ENCODE measurements around the gene HBM.

The HBM gene

DNA sequence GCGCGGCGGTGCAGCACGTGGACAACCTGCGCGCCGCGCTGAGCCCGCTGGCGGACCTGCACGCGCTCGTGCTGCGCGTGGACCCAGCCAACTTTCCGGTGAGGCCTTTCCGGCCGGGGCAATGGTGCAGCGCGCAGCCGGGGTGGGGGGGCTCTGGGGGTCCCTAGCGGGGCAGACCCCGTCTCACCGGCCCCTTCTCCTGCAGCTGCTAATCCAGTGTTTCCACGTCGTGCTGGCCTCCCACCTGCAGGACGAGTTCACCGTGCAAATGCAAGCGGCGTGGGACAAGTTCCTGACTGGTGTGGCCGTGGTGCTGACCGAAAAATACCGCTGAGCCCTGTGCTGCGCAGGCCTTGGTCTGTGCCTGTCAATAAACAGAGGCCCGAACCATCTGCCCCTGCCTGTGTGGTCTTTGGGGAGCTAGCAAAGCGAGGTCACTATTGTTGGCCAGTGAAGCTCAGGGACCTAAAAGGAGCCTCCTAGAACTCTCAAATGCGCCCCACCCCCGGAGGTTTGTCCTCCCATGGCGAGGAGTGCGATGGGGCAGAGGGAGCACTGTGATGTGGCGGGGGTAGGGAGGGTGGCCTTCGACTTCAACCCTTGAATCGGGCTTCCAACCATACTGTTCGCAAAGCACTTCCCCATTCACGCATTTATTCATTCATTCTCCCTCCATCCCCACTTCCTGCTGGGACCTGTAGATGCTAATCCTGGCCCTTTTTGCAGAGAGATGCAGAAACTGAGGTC lies 770 bp downstream of the HBM start:
- H3K4me1 ChIP-seq (ENCODE audit: control insufficient read depth, insufficient read depth, low read length): no peaks in the 10 kb centered on the region
- no peak overlapping the region for H3K27ac ChIP-seq (ENCODE audit: extremely low read depth, low read depth, low read length)
- no peaks in the 10 kb centered on the region for H3K9me3 ChIP-seq (ENCODE audit: control insufficient read depth, insufficient read depth, low read depth, low read length)
- TF ChIP-seq ZNF596 (tag by site-specific recombination; IDR thresholded peaks at IDR 0.05) (no peak), ZNF423 (tag by site-specific recombination; IDR thresholded peaks at IDR 0.05) (no peak), ZFHX2 (tag by site-specific recombination; conservative IDR thresholded peaks at IDR 0.05) (no peak), BCL11A (tag by site-specific recombination; IDR thresholded peaks at IDR 0.05; ENCODE audit: low read depth) (no peak), ZNF843 (tag by site-specific recombination; IDR thresholded peaks at IDR 0.05) (no peak), ZNF561 (tag by site-specific recombination; IDR thresholded peaks at IDR 0.05; ENCODE audit: borderline replicate concordance) (no peak), ZNF114 (tag by site-specific recombination; IDR thresholded peaks at IDR 0.05) (no peak), ZBTB26 (tag by site-specific recombination; optimal IDR thresholded peaks at IDR 0.05) (no peak), GFI1B (tag by site-specific recombination; IDR thresholded peaks at IDR 0.05) (no peak), ZNF707 (tag by site-specific recombination; IDR thresholded peaks at IDR 0.05) (no peak), ZNF335 (tag by site-specific recombination; conservative IDR thresholded peaks at IDR 0.05) (no peak), ZNF776 (tag by site-specific recombination; IDR thresholded peaks at IDR 0.05; ENCODE audit: borderline replicate concordance) (no peak), MZF1 (tag by site-specific recombination; IDR thresholded peaks at IDR 0.05; ENCODE audit: borderline replicate concordance) (no peak)
- TF ChIP-seq, protein P1, sequence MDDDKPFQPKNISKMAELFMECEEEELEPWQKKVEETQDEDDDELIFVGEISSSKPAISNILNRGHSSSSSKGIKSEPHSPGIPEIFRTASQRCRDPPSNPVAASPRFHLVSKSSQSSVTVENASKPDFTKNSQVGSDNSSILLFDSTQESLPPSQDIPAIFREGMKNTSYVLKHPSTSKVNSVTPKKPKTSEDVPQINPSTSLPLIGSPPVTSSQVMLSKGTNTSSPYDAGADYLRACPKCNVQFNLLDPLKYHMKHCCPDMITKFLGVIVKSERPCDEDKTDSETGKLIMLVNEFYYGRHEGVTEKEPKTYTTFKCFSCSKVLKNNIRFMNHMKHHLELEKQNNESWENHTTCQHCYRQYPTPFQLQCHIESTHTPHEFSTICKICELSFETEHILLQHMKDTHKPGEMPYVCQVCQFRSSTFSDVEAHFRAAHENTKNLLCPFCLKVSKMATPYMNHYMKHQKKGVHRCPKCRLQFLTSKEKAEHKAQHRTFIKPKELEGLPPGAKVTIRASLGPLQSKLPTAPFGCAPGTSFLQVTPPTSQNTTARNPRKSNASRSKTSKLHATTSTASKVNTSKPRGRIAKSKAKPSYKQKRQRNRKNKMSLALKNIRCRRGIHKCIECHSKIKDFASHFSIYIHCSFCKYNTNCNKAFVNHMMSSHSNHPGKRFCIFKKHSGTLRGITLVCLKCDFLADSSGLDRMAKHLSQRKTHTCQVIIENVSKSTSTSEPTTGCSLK (tag by site-specific recombination; IDR thresholded peaks at IDR 0.05): no peak
- H3K4me3 ChIP-seq (ENCODE audit: low read depth, low read length): no peak overlapping the region
- CTCF ChIA-PET: no interaction called here
- H3K36me3 ChIP-seq (ENCODE audit: control insufficient read depth in 2 of 2, insufficient read depth in 1 of 2, low read length in 2 of 2): no peaks in the 10 kb centered on the region
- POLR2A ChIA-PET: no interaction called here

DNA sequence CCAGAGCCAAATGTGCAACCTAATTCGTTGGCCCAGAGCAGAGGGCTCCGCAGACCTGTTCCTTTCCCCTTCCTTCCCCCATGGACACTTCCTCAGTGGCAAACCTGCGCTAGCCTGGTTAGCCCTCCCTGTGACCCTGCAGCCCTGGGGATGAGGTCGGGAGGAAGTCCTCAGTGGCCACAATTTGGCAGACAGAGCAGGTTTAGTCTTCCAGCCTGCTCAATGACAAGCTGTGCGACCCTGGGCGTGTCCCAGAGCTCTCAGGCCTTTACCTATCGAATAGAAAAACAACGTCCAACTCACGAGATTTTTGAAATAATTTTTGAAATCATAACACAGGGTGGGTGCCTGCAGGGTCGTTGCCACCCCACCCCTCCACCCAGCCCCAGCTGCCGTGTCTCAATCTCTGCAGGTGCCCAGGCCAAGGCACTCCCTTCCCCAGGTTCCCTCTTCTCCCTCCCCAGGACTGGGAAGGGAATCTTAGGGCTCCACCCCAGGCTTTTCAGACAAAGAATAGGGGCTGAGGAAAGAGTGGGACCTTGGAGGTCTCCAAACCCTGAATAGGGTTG lies 1.4 kb downstream of the HBM start:
- POLR2A ChIA-PET: no interaction called here
- TF ChIP-seq ZNF544 (tag by site-specific recombination; IDR thresholded peaks at IDR 0.05) (no peak), ZNF157 (tag by site-specific recombination; IDR thresholded peaks at IDR 0.05) (no peak), ZSCAN16 (tag by site-specific recombination; IDR thresholded peaks at IDR 0.05) (no peak), ZSCAN23 (tag by site-specific recombination; IDR thresholded peaks at IDR 0.05) (no peak), ZNF629 (tag by site-specific recombination; IDR thresholded peaks at IDR 0.05) (no peak), ZNF791 (tag by site-specific recombination; IDR thresholded peaks at IDR 0.05) (no peak), HOXA7 (CRISPR knock-in tag; IDR thresholded peaks at IDR 0.05; ENCODE audit: borderline replicate concordance) (no peak), ZNF707 (tag by site-specific recombination; IDR thresholded peaks at IDR 0.05) (no peak), ZSCAN4 (tag by site-specific recombination; IDR thresholded peaks at IDR 0.05) (no peak), ZNF292 (tag by site-specific recombination; IDR thresholded peaks at IDR 0.05; ENCODE audit: borderline replicate concordance, low read depth) (no peak), ZNF549 (tag by site-specific recombination; IDR thresholded peaks at IDR 0.05) (no peak), ZFP37 (tag by site-specific recombination; IDR thresholded peaks at IDR 0.05) (no peak), ZBTB21 (tag by site-specific recombination; IDR thresholded peaks at IDR 0.05) (no peak), ZNF23 (tag by site-specific recombination; IDR thresholded peaks at IDR 0.05; ENCODE audit: borderline replicate concordance) (no peak), ZNF311 (tag by site-specific recombination; IDR thresholded peaks at IDR 0.05; ENCODE audit: borderline replicate concordance) (no peak), ZNF623 (tag by site-specific recombination; IDR thresholded peaks at IDR 0.05) (no peak)

More for the DNA sequence above, 1.4 kb downstream of the HBM start:
- no peaks in the 10 kb centered on the region for H3K4me1 ChIP-seq (ENCODE audit: control insufficient read depth, insufficient read depth, low read length)
- no peaks in the 10 kb centered on the region for H3K36me3 ChIP-seq (ENCODE audit: control insufficient read depth in 2 of 2, insufficient read depth in 1 of 2, low read length in 2 of 2)
- CTCF ChIA-PET: no interaction called here
- no peaks in the 10 kb centered on the region for H3K9me3 ChIP-seq (ENCODE audit: control insufficient read depth, insufficient read depth, low read depth, low read length)
- H3K4me3 ChIP-seq (ENCODE audit: low read depth, low read length): no peak overlapping the region
- H3K27ac ChIP-seq (ENCODE audit: extremely low read depth, low read depth, low read length): no peak overlapping the region

All from HEK293 (cell line).